Astrocyte (in vitro differentiated cells and primary cell): Measurements from ENCODE around the gene THNSL1. TPM values are rescaled to one million over a fixed set of nuclear protein-coding genes. Genes with fewer than 3 reads are reported as not detected.

Experiments used
- DNase-seq: peaks from one replicate; pipeline ENCODE4 v3.0.0-alpha.2; 2010; ENCODE audit warnings: low read depth
- FAIRE-seq: peaks from 2 replicates; lab custom pipeline; 2011; peaks lifted over from hg19 to GRCh38; lab: Jason Lieb, UNC
- H2AFZ ChIP-seq: 2 replicates; pipeline ENCODE4 v1.6.0; 2012; ENCODE audit warnings: low read depth, low read length, inconsistent platforms
- H3K27ac ChIP-seq: 2 replicates; pipeline ENCODE4 v1.5.1; 2011; ENCODE audit warnings: low read depth, low read length, inconsistent platforms
- H3K27me3 ChIP-seq: 2 replicates; pipeline ENCODE4 v1.6.0; 2011; ENCODE audit warnings: low read length, inconsistent platforms; ENCODE audit not compliant: insufficient read depth
- H3K36me3 ChIP-seq: 2 replicates; pipeline ENCODE4 v1.5.1; 2011; ENCODE audit warnings: low read length, inconsistent platforms; ENCODE audit not compliant: insufficient read depth
- H3K4me1 ChIP-seq: 2 replicates; pipeline ENCODE4 v1.5.1; 2011; ENCODE audit warnings: low read length, inconsistent platforms; ENCODE audit not compliant: insufficient read depth
- H3K4me2 ChIP-seq: 2 replicates; pipeline ENCODE4 v1.6.0; 2012; ENCODE audit warnings: low read length, inconsistent platforms
- H3K4me3 ChIP-seq: 2 replicates; pipeline ENCODE4 v1.5.1; 2011; ENCODE audit warnings: low read depth, mild to moderate bottlenecking, low read length, inconsistent platforms; ENCODE audit not compliant: insufficient read depth
- H3K79me2 ChIP-seq: 2 replicates; pipeline ENCODE4 v1.6.0; 2012; ENCODE audit warnings: mild to moderate bottlenecking, low read length, inconsistent platforms; ENCODE audit not compliant: insufficient read depth
- H3K9ac ChIP-seq: 2 replicates; pipeline ENCODE4 v1.6.0; 2012; ENCODE audit warnings: mild to moderate bottlenecking, low read length, inconsistent platforms
- H3K9me3 ChIP-seq: 2 replicates; pipeline ENCODE4 v1.5.1; 2012; ENCODE audit warnings: low read depth, mild to moderate bottlenecking, low read length, inconsistent platforms; ENCODE audit not compliant: insufficient read depth
- H4K20me1 ChIP-seq: 2 replicates; pipeline ENCODE4 v1.6.0; 2012; ENCODE audit warnings: low read length, inconsistent platforms; ENCODE audit not compliant: insufficient read depth
- H3K27ac Mint-ChIP-seq: one replicate; pipeline ENCODE4 v1.8.0; 2021; ENCODE audit warnings: mild to moderate bottlenecking, mixed read lengths; ENCODE audit not compliant: unreplicated experiment
- H3K27me3 Mint-ChIP-seq: one replicate; pipeline ENCODE4 v1.8.0; 2021; ENCODE audit warnings: low read depth, mixed read lengths; ENCODE audit not compliant: unreplicated experiment
- H3K36me3 Mint-ChIP-seq: one replicate; pipeline ENCODE4 v1.8.0; 2021; ENCODE audit warnings: low read depth, mixed read lengths; ENCODE audit not compliant: unreplicated experiment
- H3K4me1 Mint-ChIP-seq: one replicate; pipeline ENCODE4 v1.8.0; 2021; ENCODE audit warnings: low read depth, mixed read lengths; ENCODE audit not compliant: unreplicated experiment
- H3K4me3 Mint-ChIP-seq: one replicate; pipeline ENCODE4 v1.8.0; 2021; ENCODE audit warnings: mild to moderate bottlenecking, moderate library complexity, mixed read lengths; ENCODE audit not compliant: unreplicated experiment
- H3K9me3 Mint-ChIP-seq: one replicate; pipeline ENCODE4 v1.8.0; 2021; ENCODE audit warnings: mild to moderate bottlenecking, mixed read lengths; ENCODE audit not compliant: unreplicated experiment
- EZH2 ChIP-seq: IDR thresholded peaks from 2 replicates; pipeline ENCODE4 v1.6.1; 2012; ENCODE audit warnings: mild to moderate bottlenecking, low read length, inconsistent platforms; ENCODE audit not compliant: insufficient read depth
- total RNA-seq: library from RNA; stranded (reverse); gene quantifications from 2 replicates; pipeline ENCODE4 v1.2.1, GENCODE V29; 2021
- TF ChIP-seq, protein P1 (sequence below): IDR thresholded peaks from 2 replicates; pipeline ENCODE4 v1.5.1; 2011; ENCODE audit warnings: low read depth, mild to moderate bottlenecking, inconsistent platforms, low read length, moderate library complexity; ENCODE audit not compliant: insufficient read depth

The THNSL1 gene
- total RNA-seq, 1 donor from 2014 or later: 2.7 TPM

DNA sequence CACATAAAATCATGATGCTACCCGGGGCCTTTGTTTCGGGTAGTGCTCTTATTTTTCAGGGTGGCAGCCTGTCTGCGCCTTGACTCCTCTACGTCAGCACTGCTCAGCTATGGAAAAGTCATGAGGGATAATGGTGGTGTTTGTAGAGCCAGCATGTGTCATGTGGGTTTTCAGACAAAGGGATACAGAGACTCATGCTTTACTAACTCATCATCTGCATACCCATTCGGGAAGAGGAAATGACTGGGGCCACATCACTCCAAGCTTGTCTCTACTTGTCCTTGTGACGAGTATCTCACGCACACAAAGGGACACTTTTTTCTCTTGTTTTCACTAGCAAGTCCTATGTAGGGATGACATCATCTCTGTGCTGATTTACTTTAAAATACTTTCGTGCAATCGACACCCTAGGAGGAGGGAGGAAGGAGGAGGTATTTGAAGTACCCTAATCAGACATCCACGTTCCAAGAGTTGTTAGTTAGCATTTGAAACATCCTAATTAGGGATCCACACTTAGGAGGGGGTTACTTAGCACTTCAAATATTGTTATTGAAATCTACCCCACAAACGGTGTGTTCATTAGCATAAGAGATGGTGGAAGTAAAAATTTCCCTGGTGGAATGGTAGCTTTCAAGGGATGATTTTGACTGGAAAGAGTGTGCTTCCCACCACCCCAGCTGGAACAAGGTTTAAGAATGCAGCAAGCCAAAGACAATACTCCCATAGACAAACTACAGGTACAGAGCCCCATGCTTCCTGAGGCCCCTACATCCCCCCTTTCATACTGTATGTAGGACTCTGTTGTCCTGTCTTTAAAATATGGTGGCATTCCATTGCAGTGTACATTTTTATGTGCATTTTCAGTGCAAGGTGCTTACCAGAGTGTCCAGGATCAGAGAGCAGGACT lies 52.0 kb downstream of the THNSL1 start:
- Mint-ChIP-seq H3K27ac (peak overlapping the region; percentile 82), H3K36me3 (no peaks in the 10 kb centered on the region)

DNA sequence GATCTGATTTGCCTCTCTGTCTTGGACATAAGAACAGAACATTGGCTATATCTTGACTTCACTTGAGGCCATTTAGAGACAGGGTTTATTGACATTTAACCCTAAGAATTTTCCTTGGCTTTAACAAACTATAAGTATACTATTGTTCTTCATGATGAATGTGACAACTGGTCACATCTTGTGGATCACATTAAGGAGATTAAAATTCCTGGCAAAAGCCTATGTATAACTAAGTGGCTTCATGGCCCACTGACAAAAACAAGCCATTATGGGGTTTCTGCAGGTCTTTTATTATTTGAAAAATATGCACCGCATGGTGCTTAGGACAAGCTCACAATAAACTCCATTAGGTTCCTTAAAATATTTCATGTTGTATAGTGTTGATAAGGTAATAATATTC lies 54.8 kb downstream of the THNSL1 start:
- H3K27me3 ChIP-seq: no peaks in the 10 kb centered on the region
- Mint-ChIP-seq H3K27ac (no peak overlapping the region), H3K4me1 (peaks cover 9% of the 10 kb centered on the region), H3K27me3 (no peaks in the 10 kb centered on the region), H3K9me3 (no peaks in the 10 kb centered on the region), H3K4me3 (no peak overlapping the region), H3K36me3 (no peaks in the 10 kb centered on the region)
- peaks cover 10% of the 10 kb centered on the region for H3K4me1 ChIP-seq
- H2AFZ ChIP-seq: no peak overlapping the region
- FAIRE-seq: no peak
- no peaks in the 10 kb centered on the region for H3K79me2 ChIP-seq
- H3K4me3 ChIP-seq: no peak overlapping the region
- DNase-seq: no peak
- no peak overlapping the region for H3K9ac ChIP-seq
- TF ChIP-seq, protein P1, sequence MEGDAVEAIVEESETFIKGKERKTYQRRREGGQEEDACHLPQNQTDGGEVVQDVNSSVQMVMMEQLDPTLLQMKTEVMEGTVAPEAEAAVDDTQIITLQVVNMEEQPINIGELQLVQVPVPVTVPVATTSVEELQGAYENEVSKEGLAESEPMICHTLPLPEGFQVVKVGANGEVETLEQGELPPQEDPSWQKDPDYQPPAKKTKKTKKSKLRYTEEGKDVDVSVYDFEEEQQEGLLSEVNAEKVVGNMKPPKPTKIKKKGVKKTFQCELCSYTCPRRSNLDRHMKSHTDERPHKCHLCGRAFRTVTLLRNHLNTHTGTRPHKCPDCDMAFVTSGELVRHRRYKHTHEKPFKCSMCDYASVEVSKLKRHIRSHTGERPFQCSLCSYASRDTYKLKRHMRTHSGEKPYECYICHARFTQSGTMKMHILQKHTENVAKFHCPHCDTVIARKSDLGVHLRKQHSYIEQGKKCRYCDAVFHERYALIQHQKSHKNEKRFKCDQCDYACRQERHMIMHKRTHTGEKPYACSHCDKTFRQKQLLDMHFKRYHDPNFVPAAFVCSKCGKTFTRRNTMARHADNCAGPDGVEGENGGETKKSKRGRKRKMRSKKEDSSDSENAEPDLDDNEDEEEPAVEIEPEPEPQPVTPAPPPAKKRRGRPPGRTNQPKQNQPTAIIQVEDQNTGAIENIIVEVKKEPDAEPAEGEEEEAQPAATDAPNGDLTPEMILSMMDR: no peak
- TF ChIP-seq EZH2: no peak
- no peaks in the 10 kb centered on the region for H3K9me3 ChIP-seq
- no peak overlapping the region for H3K27ac ChIP-seq
- no peak overlapping the region for H3K4me2 ChIP-seq
- H4K20me1 ChIP-seq: no peaks in the 10 kb centered on the region
- H3K36me3 ChIP-seq: no peaks in the 10 kb centered on the region

More for the DNA sequence above, 52.0 kb downstream of the THNSL1 start:
- Histone ChIP-seq H3K27ac (peak overlapping the region; percentile 76), H3K9ac (peak overlapping the region; percentile 56), H3K9me3 (no peaks in the 10 kb centered on the region), H3K4me2 (peak overlapping the region; percentile 54), H3K4me1 (peaks cover 10% of the 10 kb centered on the region), H4K20me1 (no peaks in the 10 kb centered on the region), H2AFZ (peak overlapping the region; percentile 73), H3K36me3 (no peaks in the 10 kb centered on the region), H3K79me2 (no peaks in the 10 kb centered on the region), H3K4me3 (no peak overlapping the region), H3K27me3 (no peaks in the 10 kb centered on the region)
- no peaks in the 10 kb centered on the region for H3K27me3 Mint-ChIP-seq
- TF ChIP-seq, protein P1: no peak
- no peak for TF ChIP-seq EZH2
- H3K4me1 Mint-ChIP-seq: peaks cover 12% of the 10 kb centered on the region
- no peaks in the 10 kb centered on the region for H3K9me3 Mint-ChIP-seq
- peak; percentile 96 for FAIRE-seq
- no peak overlapping the region for H3K4me3 Mint-ChIP-seq
- peak; percentile 82 for DNase-seq

DNA sequence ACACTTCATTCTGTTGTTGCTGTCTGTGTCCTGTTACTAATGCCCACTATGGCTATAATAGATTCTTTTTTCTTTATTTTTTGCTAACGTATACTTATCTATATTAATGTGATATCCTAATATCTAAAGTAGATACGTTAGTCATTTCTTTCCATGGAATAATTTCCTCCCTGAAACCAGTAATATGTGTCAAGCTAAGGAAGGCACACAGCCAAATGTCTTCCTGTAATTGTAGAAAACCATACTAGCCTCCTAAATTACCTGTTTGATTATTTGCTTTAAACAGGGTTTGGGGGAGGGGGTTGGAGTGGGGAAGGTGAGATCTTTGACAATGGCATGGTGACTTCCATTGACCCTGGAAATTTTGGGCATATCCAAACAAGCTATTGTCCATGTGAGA lies 56.4 kb downstream of the THNSL1 start:
- no peaks in the 10 kb centered on the region for H3K79me2 ChIP-seq
- no peak overlapping the region for H3K27ac ChIP-seq
- no peaks in the 10 kb centered on the region for H3K36me3 Mint-ChIP-seq
- H3K4me3 ChIP-seq: no peak overlapping the region
- DNase-seq: no peak
- H3K4me3 Mint-ChIP-seq: no peak overlapping the region
- no peaks in the 10 kb centered on the region for H4K20me1 ChIP-seq
- no peaks in the 10 kb centered on the region for H3K27me3 Mint-ChIP-seq
- peaks cover 15% of the 10 kb centered on the region for H3K4me1 Mint-ChIP-seq
- peaks cover 13% of the 10 kb centered on the region for H3K4me1 ChIP-seq
- H2AFZ ChIP-seq: no peak overlapping the region
- H3K27me3 ChIP-seq: no peaks in the 10 kb centered on the region
- no peak overlapping the region for H3K27ac Mint-ChIP-seq
- H3K9me3 ChIP-seq: no peaks in the 10 kb centered on the region
- no peak overlapping the region for H3K9ac ChIP-seq
- TF ChIP-seq, protein P1: no peak
- no peak for TF ChIP-seq EZH2
- no peak for FAIRE-seq
- H3K36me3 ChIP-seq: no peaks in the 10 kb centered on the region
- H3K9me3 Mint-ChIP-seq: no peaks in the 10 kb centered on the region
- no peak overlapping the region for H3K4me2 ChIP-seq
